Endodermal cell (in vitro differentiated cells): ENCODE results near the gene GRIK5. TPM values are rescaled to one million over a fixed set of nuclear protein-coding genes. Genes with fewer than 3 reads are reported as not detected.

Experiments
- DNase-seq: peaks from one replicate; pipeline ENCODE4 v3.0.0-alpha.2; 2017
- H3K27ac ChIP-seq: 2 replicates; pipeline ENCODE4 v1.5.1; 2013; ENCODE audit warnings: mild to moderate bottlenecking, low read depth, low read length, moderate library complexity
- H3K27me3 ChIP-seq: 2 replicates; pipeline ENCODE4 v1.6.1; 2013; ENCODE audit warnings: mild to moderate bottlenecking, low read length, moderate library complexity; ENCODE audit not compliant: insufficient read depth, control insufficient read depth, poor library complexity, severe bottlenecking
- H3K36me3 ChIP-seq: 2 replicates; pipeline ENCODE4 v1.7.0; 2013; ENCODE audit warnings: mild to moderate bottlenecking, low read length, moderate library complexity; ENCODE audit not compliant: control insufficient read depth, insufficient read depth
- H3K4me1 ChIP-seq: one replicate; pipeline ENCODE4 v1.7.0; 2013; ENCODE audit warnings: low read length; ENCODE audit not compliant: control insufficient read depth, insufficient read depth
- H3K4me3 ChIP-seq: 2 replicates; pipeline ENCODE4 v1.5.1; 2013; ENCODE audit warnings: mild to moderate bottlenecking, low read length, moderate library complexity
- H3K9ac ChIP-seq: 2 replicates; pipeline ENCODE4 v1.6.1; 2013; ENCODE audit warnings: mild to moderate bottlenecking, low read length, moderate library complexity; ENCODE audit not compliant: poor library complexity, severe bottlenecking; ENCODE audit errors: extremely low read depth
- H3K9me3 ChIP-seq: 2 replicates; pipeline ENCODE4 v1.6.1; 2013; ENCODE audit warnings: mild to moderate bottlenecking, low read length, moderate library complexity; ENCODE audit not compliant: control insufficient read depth
- H3K27ac Mint-ChIP-seq: 2 replicates; pipeline ENCODE4 v1.8.0; 2020; ENCODE audit warnings: mixed read lengths
- H3K27me3 Mint-ChIP-seq: 2 replicates; pipeline ENCODE4 v1.8.0; 2021; ENCODE audit warnings: mild to moderate bottlenecking, mixed read lengths; ENCODE audit not compliant: insufficient read depth
- H3K36me3 Mint-ChIP-seq: 2 replicates; pipeline ENCODE4 v1.8.0; 2020; ENCODE audit warnings: low read depth, mixed read lengths
- H3K4me1 Mint-ChIP-seq: 2 replicates; pipeline ENCODE4 v1.8.0; 2020; ENCODE audit warnings: mixed read lengths
- H3K4me3 Mint-ChIP-seq: 2 replicates; pipeline ENCODE4 v1.8.0; 2020; ENCODE audit warnings: mild to moderate bottlenecking, moderate library complexity, mixed read lengths
- H3K9me3 Mint-ChIP-seq: 2 replicates; pipeline ENCODE4 v1.8.0; 2020; ENCODE audit warnings: mild to moderate bottlenecking, mixed read lengths
- CTCF ChIP-seq: fragments of 200-600 bp; sonication (generic); conservative IDR thresholded peaks from 2 replicates; pipeline ENCODE4 v1.5.0; 2021; ENCODE audit warnings: antibody characterized with exemption, mild to moderate bottlenecking
- WGBS, 2 experiments: methylation state at CpG; one replicate each; pipeline versions ENCODE4 v1.1.5 to v1.1.7; 2013; ENCODE audit warnings: missing lambda C conversion rate in 2 of 2, mixed read lengths in 1 of 2; ENCODE audit not compliant: insufficient coverage in 1 of 2, insufficient read length in 1 of 2; 5-methylcytosine and 5-hydroxymethylcytosine counted together
- total RNA-seq, 2 donors: library from RNA; stranded (reverse); fragmentation: NEBNext Ultra II Directional in 1 of 2; extraction: Animal tissue kit (Norgen Biotek cat#: 25700) in 1 of 2; gene quantifications; 2 replicates in 1 of 2; 3 replicates in 1 of 2; pipeline ENCODE4 v1.2.1, GENCODE V29; 2021

Gene GRIK5
- total RNA-seq, 2 donors from 2014 or later: 21.6 to 38.7 TPM

GRCh38 chr19:41971363-41971762 is 98.6 kb downstream of the GRIK5 start:
- H3K4me1 Mint-ChIP-seq: no peaks in the 10 kb centered on the region
- H3K9me3 Mint-ChIP-seq: no peaks in the 10 kb centered on the region
- no peak for TF ChIP-seq CTCF
- H3K4me3 Mint-ChIP-seq: no peak overlapping the region
- H3K36me3 Mint-ChIP-seq: no peaks in the 10 kb centered on the region
- Histone ChIP-seq H3K9me3 (no peaks in the 10 kb centered on the region), H3K4me3 (no peak overlapping the region), H3K27me3 (no peaks in the 10 kb centered on the region), H3K36me3 (no peaks in the 10 kb centered on the region), H3K9ac (no peak overlapping the region), H3K27ac (no peak overlapping the region), H3K4me1 (no peaks in the 10 kb centered on the region)
- no peak for DNase-seq
- peaks cover under 1% of the 10 kb centered on the region for H3K27me3 Mint-ChIP-seq
- no peak overlapping the region for H3K27ac Mint-ChIP-seq
- 91 to 100% methylated on average over 5 to 11 of the region's 11 CpGs for WGBS, 2 experiments

GRCh38 chr19:41969772-41970458 is 100.1 kb downstream of the GRIK5 start:
- Mint-ChIP-seq H3K27ac (no peak overlapping the region), H3K4me3 (no peak overlapping the region), H3K4me1 (no peaks in the 10 kb centered on the region), H3K27me3 (peaks cover 2% of the 10 kb centered on the region), H3K36me3 (no peaks in the 10 kb centered on the region), H3K9me3 (no peaks in the 10 kb centered on the region)
- DNase-seq: no peak
- no peaks in the 10 kb centered on the region for H3K36me3 ChIP-seq
- 92 to 97% methylated on average over 11 to 19 of the region's 19 CpGs for whole genome bisulfite sequencing, 2 experiments
- no peaks in the 10 kb centered on the region for H3K27me3 ChIP-seq
- no peaks in the 10 kb centered on the region for H3K4me1 ChIP-seq
- H3K27ac ChIP-seq: no peak overlapping the region
- H3K9me3 ChIP-seq: no peaks in the 10 kb centered on the region
- TF ChIP-seq CTCF: no peak
- H3K9ac ChIP-seq: no peak overlapping the region
- H3K4me3 ChIP-seq: no peak overlapping the region

GRCh38 chr19:41968751-41969595 is 101.0 kb downstream of the GRIK5 start:
- WGBS, 2 experiments: 91 to 95% methylated on average over 18 to 28 of the region's 28 CpGs
- Mint-ChIP-seq H3K4me3 (no peak overlapping the region), H3K27me3 (peaks cover 2% of the 10 kb centered on the region), H3K36me3 (no peaks in the 10 kb centered on the region), H3K27ac (no peak overlapping the region), H3K9me3 (no peaks in the 10 kb centered on the region), H3K4me1 (no peaks in the 10 kb centered on the region)
- Histone ChIP-seq H3K4me1 (no peaks in the 10 kb centered on the region), H3K36me3 (no peaks in the 10 kb centered on the region), H3K9ac (no peak overlapping the region), H3K27me3 (no peaks in the 10 kb centered on the region), H3K27ac (no peak overlapping the region), H3K4me3 (no peak overlapping the region), H3K9me3 (no peaks in the 10 kb centered on the region)
- no peak for TF ChIP-seq CTCF
- no peak for DNase-seq
